GM21423 (cell line): ENCODE measurements around the gene OR2T27.
"Not testable (repeated sequence)": the region's sequence is repeated elsewhere in the genome, so short reads cannot be mapped to it uniquely, and the experiment has no call there.

Source experiments
- ATAC-seq: cut with Tn5 transposase; IDR thresholded peaks from one replicate; pipeline ENCODE4 v1.9.1; 2021; ENCODE audit warnings: mild to moderate bottlenecking, moderate library complexity; ENCODE audit not compliant: unreplicated experiment

Gene OR2T27, protein sequence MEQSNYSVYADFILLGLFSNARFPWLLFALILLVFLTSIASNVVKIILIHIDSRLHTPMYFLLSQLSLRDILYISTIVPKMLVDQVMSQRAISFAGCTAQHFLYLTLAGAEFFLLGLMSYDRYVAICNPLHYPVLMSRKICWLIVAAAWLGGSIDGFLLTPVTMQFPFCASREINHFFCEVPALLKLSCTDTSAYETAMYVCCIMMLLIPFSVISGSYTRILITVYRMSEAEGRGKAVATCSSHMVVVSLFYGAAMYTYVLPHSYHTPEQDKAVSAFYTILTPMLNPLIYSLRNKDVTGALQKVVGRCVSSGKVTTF

DNA sequence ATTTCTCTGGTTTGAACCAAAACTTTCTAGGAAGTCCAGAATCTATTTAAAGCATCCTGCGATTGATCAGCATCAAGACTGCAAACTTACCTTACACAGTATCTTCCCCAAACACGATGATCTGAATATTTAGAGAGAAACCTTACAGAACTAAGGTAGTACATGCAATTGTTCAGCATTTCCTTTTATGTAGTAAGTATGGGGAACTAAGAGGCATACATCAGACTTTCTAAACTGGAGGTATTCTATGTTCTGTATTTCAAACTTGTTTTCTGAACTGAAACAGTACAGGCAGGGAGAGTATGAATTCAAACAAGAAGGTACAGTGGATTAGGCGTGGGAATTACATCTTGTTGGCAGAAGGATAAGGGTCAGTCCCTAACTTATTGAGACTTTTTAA lies at the start of gene OR2T27:
TSS of gene OR2T27 (minus strand) at position 175 of the 400 bp plus-strand sequence. CDS start 4,644 bp downstream, outside the sequence.
- peak; percentile 44 for ATAC-seq

DNA sequence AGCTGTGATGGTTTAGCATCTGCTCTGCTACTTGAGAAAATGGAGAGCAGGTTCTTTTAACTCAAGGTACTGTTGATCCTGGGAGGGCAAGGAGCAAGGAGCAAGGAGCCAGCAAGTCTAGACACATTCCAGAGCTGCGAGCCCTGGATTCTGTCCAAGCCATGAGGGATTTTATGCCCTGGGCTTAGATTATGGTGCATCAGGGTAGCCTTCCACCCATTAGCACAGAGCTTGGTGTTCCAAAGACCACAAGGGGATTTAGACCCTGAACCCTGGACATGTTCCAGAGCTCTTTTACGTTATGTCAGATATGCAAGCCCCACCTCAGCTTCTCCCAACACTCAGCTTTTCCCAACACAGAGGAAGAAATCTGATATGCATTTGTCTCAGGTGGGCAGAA lies 49.3 kb upstream of the OR2T27 start:
- no peak for ATAC-seq

DNA sequence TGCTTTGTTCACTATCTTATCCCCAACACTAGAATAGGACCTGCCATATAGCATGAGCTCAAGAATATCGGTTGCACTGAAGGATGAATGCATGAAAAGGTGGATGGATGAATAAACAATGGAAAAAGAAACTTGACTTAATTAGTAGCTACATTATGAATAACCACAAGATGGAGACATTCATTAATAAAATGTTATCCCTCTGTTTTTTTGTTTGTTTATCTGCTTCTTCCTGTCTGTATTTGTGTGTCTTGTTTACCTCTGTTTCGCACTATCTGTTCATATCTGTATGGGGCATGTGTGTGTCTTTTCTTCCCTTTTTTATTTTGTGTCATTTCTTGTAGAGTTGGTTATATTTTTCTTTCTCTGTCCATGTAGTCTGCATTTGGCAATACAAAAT lies 48.3 kb upstream of the OR2T27 start:
- no peak for ATAC-seq

DNA sequence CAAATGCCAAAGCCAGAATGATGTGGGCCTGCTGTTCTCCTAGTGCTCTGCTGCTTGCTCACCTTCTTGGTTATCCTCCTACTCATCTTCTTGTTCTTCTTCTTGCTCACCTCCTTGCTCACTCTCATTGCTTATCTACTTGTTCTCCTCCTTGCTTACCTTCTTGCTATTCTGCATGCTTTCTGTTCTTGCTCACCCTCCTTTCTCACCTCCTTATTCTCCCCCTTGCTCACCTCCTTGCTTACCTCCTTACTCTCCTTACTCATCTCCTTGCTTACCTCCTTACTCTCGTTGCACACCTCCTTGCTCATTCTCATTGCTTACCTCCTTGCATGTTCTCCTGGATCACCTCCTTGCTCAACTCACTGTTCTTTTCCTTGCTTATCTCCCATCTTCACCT lies 47.4 kb upstream of the OR2T27 start, which contains the start of gene OR14I1:
TSS of gene OR14I1 (minus strand) at position 53 of the 400 bp plus-strand sequence.
- no peak for ATAC-seq

DNA sequence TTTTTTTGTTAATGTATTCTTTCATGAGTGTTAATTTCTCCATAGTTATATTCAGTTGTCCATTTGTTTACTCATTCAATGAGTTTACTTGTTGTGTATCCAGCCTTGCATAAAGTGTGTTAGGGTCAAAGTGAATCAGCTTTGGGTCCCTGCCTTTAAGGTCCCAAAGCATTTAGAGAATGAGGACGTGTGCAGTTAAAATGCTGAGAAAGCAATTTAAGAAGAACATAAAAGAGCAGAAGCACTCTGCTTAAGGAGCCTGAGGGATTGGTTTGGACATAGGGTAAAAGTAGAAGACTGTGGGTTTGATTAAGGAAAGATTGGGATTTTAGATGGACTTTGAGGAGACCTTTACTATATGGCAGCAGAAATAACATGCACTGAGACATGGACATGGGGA lies 43.8 kb upstream of the OR2T27 start:
- no peak for ATAC-seq

DNA sequence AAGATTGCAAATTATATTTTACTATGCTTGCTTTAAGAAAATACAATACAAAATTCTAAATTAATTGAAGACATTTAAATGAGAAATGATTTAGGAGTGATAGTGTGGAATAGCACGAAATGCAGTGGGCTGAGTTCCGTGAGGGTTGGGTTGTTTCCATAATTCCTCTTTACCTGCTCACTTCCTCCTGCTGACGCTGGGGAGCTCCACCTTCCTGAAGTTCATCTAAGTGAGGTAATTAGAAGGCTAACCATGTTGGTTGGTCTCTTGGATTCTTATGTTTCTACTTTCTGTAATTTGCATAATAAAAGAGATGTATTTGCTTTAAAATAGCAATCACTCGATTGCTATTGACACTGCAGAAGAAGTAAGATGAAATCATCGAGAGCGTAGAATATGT lies 42.6 kb upstream of the OR2T27 start:
- no peak for ATAC-seq

DNA sequence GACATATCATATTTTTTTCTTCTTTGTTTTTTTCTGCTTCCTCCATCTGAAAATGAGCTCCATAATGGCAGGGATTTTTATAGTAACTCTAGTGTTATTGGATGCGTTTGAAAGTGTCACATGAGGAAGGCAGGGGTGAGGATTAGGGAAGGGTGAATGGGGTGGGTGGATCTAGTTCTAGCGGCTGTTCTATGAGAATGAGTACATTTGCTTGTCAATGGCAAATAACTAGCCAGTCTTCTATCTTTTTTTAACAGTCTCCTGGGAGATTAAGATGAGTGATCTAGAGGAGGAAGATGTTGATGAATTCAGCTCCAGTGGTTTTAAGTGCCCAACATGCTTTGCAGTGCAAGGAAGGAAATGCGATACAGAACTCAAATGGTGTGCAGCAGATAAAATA lies 41.4 kb upstream of the OR2T27 start:
- no peak for ATAC-seq

DNA sequence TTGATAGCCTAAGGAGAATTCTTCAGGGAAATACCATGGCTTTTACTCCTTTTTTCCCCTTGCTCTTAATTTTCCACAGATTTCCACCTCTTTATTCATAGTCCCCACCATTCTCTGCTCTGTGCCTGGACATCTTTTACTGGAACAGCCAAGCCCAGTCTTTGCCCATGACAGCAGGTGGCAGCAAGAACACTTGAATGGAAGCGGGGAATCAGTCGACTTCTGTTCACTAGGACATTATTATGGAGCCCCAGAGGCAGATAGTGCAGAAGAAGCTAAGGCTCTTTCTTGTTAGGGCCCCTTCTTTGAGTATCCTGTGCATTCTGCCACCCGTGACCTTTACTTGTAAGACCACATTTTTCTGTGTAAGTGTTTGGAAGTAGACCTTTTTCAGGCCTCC lies 40.9 kb upstream of the OR2T27 start:
- no peak for ATAC-seq

DNA sequence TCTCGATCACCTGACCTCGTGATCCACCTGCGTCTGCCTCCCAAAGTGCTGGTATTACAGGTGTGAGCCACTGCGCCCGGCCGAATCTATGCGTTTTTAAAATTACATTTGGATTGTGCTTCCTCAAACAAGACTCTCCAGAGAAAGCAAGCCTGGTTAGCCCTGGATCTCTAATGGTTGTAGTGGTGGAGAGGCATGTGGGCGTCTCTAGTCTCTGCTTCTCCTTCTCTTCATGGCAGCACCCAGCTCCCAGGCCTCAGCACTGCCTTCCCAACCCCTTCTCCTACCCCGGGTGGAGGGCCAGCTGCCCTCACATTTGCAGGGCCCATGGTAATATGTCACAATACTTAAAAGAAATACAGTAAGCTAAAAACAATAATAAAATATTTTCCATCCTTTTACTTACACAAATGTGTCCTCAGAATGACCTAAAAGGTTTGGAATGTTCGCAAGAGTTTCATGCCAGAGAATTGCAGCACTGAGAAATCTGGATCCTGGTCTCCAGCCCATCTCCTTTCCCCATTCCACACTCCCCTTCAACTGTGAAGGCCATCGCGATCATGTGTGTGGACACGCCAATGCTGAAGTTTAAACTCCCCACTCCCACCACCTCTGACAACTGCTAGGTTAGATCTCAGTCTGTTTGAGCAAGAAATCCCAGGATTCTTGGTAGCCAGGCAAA lies 40.3 kb upstream of the OR2T27 start:
- ATAC-seq: no peak

DNA sequence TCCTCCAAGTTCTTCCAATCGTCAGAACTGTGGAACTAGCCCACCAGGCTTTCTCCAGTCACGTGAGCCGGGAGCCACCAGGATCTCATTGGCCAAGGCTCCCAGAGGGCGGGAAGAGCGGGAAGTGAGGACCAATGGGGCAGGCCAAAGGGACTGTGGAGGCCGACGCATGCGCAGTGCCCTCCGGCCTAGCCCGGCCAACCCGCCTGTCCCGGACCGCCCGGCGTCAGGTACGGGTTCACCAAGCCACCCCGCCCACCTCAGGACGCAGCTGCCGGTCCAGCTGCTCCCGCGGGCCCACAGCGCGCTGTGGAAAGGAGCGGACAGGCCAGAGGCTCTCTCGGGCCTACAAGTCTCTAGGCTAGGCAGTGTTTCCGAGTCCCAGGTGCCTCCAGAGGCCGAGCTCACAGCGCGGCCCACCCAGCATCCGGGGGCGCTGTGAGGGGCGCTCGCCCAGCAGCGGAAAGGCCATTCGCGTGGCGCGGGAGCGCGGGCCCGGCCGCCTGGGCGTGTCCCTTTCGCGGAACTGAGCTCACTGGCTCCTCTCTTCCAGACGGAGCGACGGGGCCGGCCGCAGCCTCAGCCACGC lies 36.3 kb upstream of the OR2T27 start:
- ATAC-seq: no peak

DNA sequence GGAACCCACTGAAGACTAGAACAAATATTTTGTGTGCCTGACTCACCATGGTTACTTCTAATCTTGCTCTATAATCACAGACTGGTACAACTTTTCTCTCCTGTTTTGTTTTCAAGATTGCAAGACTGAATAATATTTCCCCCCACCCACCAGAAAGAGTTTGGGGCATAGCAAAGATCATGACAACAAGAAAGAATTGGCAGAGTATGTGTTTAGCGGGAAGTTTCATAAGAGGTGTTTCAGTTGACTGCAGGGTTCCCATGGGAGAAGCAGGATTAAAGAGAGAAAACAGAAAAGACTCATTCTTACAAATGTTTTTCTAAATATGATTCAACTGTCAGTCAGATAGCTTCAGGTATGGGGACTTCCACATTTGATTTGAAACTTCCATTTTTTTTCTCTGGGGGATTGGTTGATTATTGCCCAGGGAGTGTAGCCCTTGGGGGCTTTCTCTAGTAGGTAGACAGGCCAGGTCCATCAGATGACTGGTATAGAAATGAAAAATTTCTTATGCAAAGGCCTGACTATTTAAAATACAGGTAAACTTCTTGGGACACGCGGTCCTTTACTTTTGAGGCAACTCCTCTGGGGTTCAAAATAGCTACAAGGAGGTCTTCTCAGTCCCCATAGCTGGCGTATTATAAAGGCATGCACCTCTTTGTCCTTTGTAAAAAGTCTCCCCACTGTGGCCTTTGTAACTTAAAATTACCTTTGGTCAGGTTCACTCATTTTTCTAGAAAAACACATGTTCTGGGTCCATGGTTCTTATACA lies 33.4 kb upstream of the OR2T27 start:
- ATAC-seq: peak; percentile 76

DNA sequence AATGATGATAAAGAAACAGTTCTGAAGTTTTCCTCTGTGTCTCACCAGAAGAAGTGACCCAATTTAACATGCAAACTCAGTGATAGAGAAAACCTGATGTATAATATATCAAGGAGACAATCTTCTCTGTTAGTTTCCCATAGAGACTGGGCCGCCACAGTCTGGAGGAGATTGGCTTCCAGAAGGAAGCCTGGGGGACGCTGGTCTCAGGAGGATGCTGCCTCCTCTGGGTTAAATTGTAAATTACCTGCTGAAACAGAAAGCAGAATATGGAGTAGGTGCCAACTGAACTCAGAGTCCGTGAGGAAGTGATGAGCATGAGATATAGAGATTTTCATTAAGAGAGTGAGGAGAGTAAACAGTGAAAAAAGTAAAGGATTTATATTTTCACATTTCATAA lies 31.5 kb upstream of the OR2T27 start:
- peak; percentile 72 for ATAC-seq

DNA sequence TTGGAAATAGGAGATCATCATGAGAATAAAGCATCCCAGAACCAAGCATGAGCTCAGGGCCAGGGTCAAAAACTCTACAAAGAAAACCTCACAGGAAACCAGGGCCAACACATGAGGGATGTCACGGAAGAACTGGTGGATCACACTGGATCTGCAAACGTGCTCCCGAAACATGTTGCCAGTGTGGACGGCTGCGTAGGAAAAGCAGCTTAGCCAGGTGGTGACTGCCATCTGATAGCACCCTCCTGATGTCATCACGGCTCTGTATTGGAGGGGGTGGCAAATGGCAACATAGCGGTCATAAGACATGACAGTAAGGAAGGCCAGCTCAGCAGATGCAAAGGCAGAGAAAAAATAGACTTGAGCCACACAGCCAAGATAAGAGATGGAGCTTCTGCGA lies 26.3 kb upstream of the OR2T27 start:
- ATAC-seq: no peak

DNA sequence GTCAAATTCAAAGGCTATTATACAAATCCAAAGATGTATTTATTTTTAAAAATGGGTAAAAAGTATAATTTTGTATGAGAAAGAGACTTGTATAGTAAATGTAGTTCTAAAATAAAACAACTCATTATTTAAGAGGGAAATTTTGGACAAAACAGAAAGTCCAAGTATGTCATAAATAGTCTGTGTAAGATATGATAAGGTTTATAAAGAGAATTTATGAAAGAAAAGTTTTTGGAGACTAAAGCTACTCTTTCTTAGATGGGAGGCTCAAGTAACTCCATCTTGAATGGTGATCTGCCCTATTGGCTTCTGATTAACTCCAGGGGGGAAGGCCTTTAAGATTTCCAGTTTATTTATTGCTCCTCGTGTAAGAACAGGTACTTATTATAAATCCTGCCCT lies 14.7 kb upstream of the OR2T27 start:
- no peak for ATAC-seq

DNA sequence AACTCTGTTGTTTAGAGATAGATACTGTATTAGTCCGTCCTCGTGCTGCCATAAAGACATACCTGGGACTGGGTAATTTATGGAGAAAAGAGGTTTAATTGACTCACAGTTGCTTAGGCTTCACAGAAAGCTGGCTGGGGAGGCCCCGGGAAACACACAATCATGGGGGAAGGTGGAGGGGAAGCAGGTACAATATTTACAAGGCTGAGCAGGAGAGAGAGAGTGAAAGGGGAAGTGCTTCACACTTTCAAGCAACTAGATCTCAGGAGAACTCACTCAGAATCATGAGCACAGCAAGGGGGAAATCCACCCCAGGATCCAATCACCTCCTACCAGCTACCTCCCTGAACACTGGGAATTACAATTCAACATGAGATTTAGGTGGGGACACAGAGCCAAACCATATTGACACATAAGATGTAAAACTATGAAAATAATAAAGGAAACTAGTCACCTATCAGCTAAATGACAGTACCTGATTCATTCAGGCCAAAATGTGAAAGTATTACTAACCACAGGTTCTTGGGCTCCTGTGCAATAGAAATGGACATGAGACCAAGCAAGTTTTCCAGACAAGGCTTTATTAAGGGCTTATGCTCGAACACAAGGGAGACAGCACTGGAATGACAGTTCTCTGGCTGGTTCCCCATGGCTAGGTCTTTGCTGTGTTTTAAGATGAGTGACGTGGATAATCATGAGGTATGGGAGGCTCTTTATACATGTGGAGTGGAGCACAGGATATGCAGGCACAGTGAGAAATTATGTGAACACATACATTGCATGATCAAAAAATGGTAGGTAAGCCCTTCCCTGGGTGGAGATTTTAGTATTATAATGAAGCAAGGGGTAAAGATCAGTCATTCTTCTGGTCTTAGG lies 8.4 kb upstream of the OR2T27 start:
- peak; percentile 98 for ATAC-seq

DNA sequence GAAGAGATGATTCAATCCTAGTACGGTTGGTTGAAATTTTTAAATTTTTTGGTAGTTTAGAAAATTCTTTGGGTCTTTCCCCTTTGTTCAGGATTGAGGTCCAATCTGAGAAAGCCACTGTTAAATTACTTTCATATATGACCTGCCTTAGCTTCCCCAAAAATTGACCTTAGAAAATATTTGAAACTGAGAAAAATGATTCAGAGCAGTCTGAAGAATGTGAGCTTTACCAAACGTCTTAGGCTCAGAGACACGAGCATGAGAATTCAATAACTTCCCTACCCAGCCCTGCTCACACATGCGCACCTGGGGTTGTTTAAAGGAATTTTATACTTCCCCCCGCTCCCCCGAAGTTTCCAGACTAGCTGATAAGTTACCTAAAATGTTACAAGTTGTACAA lies 1.5 kb upstream of the OR2T27 start:
- peak; percentile 69 for ATAC-seq

DNA sequence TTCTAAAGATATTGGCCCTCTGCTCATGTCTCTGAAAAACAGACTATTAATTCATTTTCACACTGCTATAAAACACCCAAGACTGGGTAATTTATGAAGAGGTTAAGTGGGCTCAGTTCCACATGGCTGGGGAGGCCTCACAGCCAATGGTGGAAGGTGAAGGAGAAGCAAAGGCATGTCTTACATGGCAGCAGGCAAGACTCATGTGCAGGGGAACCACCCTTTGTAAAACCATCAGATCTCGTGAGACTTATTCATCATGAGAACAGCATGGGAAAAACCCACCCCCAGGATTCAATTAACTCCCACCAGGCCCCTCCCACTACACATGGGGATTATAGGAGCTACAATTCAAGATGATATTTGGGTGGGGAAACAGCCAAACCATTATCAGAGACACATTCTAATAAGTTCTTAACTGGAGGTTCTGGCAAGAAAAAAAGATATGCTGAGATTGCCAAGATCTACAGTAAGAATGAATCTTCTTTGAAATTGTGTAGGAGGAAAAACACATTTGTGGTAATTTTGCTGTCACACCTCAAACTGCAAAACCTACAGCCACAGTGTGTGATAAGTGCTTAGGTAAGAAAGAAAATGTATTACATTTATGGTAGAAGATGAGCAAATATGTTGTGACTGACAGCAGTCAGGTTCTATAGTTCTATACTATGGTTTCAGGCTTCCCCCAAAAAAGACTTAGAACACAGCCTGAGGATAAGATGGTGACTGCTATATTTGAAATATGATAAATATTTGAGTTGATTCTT lies 6.4 kb downstream of the OR2T27 start:
- ATAC-seq: not testable (repeated sequence)

DNA sequence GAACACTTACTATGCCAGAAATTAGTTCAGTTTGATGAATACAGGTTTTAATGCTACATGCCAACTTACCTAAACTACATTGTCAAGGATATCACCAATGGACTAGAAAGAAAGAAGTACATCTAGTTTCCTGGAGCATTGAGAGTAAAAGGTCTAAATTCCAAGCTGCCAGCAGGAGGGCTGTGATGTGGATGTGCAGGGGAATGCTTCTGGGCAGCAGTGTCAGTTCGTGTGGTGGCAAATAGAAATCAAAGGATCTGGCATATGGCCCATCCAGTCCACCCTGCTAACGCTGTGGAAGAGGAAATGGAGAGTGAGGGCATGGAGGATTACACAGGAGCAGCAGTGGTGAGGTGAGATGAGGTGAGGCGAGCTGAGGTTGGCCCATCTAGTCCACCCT lies 10.2 kb downstream of the OR2T27 start, which contains the start of gene OR2T35:
TSS of gene OR2T35 (minus strand) at position 101 of the 400 bp plus-strand sequence. CDS start 6,020 bp downstream, outside the sequence.
- ATAC-seq: not testable (repeated sequence)

DNA sequence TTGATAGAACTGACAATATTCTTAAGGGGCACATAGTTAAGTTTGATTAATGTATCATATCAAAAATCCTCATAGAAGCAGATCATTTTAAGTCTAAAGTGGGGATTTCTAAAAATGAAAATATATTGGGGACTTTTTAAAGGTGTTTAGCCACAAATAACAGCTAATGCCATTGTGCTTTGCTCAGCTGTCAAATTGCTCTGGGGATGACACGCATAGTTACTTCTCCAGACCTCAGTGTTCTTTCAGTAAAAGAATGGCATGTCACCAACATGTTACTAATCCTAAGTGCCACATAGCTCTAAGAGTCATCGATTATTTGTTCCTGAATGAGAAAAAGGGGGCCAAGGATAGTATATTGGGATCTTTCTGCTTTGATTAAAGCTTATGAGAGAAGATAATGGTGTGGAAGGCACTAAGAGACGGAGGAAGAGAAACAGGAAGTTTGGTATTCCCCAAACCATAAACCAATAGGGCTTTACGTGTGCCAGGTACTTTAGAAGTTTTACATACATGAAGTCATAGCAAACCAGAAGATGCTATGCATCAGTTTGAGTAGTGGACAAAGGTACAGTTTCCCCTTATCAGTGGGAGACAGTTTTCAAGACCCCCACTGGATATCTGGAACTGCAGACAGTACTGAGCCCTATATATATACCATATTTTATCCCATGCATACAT lies 12.2 kb downstream of the OR2T27 start:
- peak; percentile 69 for ATAC-seq
